Right kidney (tissue), 9 donors: ENCODE results near the gene PLD5.

Experiments used
- DNase-seq: peaks from one replicate; pipeline ENCODE4 v3.0.0-alpha.2; 2016
- long read RNA-seq, 8 donors: transcript quantifications; one replicate each; lab custom pipeline, GENCODE V29; 2026

PLD5 gene
- long read RNA-seq, donor 1, result 0 reads
- long read RNA-seq, donor 2, full-length matches to known transcripts, result 1 of 1 reads
- long read RNA-seq, donor 2, partial matches to known transcripts, result 0 of 1 reads
- long read RNA-seq, donor 2, other reads (novel, unspliced or antisense), result 0 of 1 reads
- long read RNA-seq, donor 3, result 0 reads
- long read RNA-seq, donor 4, result 0 reads
- long read RNA-seq, donor 5, result 0 reads
- long read RNA-seq, donor 6, full-length matches to known transcripts, result 1 of 1 reads
- long read RNA-seq, donor 6, partial matches to known transcripts, result 0 of 1 reads
- long read RNA-seq, donor 6, other reads (novel, unspliced or antisense), result 0 of 1 reads
- long read RNA-seq, donor 7, result 0 reads
- long read RNA-seq, donor 8, result 0 reads

DNA sequence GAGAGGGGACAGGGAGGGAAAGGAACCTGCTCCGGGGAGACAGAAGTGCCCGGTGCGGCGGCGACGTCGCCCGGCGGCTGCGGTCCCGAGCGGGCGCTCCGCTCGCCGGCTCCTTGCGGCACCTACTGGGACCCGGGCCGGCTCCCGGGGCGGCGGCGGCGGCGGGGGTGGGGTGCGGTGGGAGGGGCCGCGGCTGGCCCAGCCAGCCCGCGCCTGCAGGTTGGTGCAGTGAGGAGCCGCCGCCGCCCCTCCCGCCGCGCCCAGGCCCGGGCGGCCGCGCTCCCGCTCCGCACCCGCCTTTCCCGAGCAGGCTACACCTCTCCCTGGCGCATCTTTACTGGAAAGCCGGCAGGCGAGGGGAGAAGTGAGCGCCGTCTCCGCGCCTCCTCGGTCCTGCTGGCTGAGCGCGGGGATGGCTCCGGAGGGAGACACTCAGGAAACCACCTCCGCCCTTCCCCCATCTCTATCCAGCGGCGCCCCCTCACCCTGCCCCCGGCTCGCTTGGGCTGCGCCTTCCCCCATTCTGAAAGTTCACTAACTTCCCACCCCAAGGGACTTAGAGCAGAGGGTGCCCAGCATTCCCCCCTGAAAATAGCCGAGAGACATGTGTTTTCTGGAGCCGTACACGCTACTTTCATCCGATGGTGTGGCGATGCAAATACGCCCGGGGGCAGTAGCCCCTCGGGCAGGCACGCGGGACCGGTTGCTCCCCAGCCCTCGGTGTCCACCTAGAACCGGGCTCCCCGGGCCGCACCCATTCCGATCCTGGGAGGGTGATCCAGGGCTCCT lies at the start of gene PLD5:
PLD5 (minus strand) TSS at position 127 of the 789 bp plus-strand sequence.
- peak; percentile 44 for DNase-seq

DNA sequence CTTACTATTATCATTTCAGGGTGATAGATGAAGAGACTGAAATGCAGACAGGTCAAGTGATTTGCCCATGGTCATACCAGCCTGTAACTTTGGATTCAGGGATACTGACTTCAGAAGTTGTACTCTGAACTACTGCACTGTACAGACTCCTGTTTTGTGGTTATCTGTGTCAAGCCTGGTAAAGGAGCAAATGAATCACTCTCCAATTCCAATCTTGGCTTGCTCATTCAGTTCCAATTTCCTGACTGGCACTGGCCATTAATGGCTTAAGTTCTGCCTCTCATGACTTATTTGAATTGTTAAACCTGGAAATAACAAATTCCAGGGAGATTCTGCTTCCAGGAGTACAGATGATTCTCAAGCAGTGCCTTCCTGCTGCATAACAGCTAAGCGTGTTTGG lies 45.4 kb upstream of the PLD5 start:
- DNase-seq, result no peak

DNA sequence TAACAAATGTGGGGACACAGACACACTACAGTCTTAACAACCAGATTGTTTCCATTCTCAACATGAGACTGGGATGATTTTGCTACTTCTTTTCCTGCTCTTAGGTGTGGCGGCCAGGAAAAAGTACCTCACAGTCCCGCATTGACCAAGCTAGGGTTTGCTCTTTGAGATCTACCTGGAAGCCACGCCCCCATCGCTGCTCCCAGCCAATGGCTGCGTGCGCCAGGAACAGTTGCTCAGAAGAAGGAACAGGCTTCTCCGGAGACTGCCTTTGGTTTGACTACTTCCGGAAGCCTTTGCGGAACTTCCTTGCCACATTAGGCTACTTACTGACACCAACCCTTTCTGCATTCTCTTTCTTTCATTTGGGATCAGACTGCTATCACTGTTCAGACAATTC lies 44.2 kb upstream of the PLD5 start:
- DNase-seq, result no peak

DNA sequence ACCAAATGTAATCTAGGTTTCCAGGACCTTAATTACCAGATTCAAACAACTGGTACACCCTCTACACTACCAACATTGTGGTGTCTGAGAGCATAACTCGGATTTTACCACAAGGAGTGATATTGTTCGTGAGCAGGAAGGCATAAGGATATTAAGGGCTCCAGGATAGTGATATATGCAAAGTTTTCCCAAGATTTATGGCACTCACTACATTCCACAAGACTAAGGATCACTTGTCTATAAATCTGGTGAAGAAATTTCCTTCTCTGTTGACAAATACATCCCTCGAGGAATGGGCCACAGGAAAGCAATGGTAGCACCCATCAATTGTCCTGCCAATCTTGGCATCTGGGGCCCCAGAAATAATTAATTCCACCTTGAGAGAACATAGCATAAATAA lies 43.1 kb upstream of the PLD5 start:
- no peak for DNase-seq

DNA sequence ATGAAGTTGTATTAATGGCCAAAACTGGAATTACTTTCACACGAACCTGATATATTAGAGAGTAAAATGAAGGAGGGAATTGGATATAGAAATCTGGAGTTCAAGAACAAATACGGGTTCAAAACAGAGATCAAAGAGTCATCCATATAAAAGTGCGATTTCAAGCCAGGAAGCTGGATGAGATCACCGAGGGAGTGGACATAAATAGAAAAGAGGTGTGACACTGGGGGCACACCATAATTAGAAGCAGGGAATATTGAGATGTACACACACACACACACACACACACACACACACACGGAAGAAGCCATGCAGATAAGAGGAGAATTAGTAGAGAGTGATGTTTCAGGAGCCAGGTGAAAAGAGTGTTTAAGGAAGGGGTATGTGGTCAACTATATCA lies 32.3 kb upstream of the PLD5 start:
- no peak for DNase-seq

DNA sequence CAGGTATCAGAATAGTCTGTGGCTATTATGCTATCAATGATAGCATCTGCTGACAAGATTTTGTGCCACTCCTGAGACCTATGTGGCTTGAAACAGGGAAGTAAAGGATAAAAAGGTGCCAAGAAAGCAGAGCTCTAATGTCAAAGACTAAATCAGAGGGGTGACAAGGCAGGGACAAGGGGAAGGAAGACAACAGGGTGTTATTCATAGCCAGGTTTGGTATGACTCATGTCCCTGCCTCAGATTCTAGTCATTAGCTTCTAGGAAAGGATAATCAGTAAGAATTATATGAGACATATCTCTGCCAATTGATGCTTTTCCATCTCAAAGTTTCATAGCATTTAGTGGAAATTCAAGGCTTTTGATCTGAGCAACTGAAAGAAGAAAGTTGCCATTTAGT lies 31.8 kb upstream of the PLD5 start:
- no peak for DNase-seq

DNA sequence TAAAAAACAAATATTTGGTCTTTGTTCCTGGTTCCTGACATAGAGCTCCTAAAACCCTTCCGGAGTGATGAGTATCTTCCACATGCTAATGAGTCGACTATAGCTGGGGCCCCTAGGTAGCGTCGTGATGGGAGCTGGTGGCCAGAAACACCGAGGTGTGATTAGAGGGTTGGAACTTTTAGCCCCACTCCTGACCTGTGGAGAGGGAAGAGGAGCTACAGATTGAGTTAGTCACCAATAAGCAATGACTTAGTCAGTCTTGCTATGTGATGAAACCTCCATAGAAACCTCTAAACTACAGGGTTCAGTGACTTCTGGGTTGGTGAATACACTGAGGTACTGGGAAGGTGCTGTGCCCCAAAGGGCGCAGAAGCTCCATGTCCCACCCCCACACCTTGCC lies 30.1 kb upstream of the PLD5 start:
- DNase-seq, result no peak

DNA sequence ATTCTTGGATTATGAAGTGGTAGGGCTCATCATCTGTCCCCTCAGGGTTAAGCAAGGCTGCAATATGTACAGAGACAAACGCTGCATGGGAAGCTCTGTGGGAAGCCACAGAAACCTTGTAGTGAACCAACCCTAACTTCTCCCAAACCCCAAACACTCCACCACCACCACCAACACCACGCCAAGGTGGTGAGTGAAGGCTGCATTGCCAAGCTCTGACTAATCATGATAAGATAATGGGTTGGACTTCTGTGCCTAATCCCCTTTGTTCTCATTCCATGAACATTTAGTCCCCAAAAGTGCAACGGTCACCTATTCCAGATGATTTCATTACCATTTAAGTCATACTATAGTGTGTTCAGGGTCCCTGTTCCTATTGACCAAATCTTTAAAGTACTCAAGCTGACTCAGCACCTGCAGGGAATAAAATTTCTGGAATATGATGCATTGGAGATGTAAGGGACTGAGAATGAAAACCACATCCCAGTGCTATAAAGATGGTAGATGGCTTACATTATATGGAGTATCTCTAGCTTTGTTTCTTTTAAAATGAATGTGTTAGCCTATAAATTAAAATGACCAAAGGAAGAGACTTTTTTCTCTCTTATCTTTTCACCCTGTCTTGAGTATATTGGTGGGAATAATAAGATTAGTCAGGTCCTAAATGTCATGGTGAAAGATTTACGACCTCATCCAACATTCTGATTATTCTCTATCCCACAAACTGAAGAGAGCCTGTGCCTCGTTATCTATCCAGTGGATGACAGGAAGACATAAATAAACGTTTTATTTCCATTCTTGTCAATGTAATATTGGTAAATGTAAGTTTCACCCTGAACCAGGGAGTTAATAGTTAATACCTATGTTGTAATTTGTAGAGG lies 22.6 kb upstream of the PLD5 start:
- no peak for DNase-seq

DNA sequence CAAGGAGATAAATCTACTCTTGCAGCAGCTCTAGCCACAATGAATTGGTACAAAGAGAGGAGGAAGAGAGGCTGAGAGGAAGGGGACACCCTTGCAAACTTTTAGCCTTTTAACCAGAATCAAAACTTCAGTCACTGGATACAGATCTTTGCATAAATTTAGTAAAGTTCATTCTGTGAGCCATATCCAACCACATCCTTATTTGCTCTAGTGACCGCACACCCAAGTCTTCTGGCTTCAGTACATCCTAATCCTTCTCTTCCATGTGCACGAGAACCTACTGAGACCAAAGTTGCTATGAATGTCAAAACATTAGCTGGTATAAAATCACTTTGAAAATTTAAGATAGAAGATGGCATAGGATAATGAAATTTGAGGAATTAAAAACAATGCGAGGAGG lies 21.9 kb upstream of the PLD5 start:
- no peak for DNase-seq

DNA sequence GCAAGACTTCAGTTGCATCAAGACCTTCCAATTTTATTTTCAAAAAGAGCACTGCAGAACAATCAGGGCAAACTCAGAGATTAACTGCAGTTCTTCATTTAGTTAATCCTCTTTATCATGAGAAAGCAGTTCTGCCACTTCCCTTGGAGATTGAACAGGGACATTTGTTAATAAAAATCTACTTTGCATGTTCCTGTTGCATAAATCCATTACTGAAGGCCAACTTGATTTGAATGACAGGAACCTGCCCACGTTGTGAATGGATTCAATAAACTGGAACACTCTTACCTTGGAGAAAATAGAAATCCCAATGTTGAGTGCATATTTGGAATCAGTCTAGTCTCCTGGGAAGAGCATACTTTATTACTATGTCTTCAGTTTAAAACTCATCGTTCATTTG lies 19.6 kb upstream of the PLD5 start:
- no peak for DNase-seq

DNA sequence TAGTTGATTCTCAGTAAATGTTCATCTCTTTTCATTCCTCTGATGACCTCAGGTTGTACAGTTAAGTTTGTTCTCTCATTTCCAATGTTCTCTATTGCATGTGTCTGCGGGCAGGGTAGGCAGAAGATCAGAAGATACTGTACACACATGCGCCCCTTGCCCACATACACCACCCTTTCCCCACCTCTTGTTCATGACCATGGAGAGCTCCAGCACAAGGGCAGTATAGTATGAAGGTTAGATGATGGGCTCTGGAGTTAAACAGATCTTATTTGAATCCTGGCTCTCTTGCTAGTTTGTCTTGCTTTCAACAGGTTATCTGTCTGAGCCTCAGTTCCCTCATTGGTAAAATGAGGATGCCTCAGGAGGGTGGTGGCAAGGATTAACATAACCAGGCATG lies 17.8 kb upstream of the PLD5 start:
- DNase-seq, result no peak

DNA sequence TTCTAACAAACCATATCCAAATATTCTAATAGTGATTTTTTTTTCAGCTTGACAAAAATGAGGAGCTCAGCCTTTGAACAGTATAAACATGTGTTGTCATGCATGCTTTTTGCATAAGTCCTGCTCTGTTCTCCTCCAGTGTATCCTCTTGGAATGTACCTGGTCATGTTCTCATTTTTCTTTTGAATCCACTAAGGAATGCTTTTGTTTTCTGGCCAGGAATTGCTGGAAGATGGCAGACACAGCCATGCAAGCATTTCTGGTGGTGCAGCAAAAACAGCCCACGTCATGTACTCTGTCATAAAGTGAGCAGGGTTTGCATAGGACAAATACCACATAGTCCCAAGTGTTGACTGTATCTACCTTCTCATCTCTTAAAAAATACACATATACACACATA lies 11.5 kb upstream of the PLD5 start:
- no peak for DNase-seq

DNA sequence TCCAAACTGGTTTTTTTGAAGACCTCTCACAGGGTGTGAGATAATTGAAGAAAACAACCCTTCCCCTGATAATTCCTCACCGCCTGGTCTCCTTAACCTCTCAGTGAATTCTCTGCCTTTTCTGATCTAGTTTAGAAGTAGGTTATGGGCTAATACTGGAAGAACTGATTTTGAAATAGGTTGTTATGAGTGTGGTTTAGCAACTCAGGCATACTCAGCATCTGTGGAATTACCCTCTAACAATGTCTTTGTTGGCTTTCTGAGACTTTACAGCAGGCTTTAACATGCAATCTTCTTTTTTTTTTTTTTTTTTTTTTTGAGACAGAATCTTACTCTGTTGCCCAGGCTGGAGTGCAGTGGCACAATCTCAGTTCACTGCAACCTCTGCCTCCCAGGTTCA lies 10.3 kb upstream of the PLD5 start:
- DNase-seq, result no peak

DNA sequence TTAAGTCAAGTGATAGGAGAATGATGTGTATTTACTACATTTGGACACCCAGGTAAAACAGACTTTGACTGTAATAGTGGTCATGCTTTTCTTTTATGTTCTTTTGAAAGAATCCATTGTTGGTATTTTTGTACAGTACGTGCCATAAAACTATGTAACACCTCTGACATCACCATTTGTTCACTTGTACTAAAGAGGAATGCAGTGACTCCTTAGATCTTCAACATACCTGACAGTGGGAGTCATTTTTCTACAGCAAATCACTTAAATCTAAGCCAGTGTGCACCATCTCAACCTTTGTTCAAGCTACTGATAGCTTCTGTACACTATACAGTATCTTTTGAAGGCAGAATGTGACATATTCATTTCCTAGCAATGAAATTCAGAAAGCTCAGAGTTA lies 6.3 kb upstream of the PLD5 start:
- DNase-seq, result no peak

DNA sequence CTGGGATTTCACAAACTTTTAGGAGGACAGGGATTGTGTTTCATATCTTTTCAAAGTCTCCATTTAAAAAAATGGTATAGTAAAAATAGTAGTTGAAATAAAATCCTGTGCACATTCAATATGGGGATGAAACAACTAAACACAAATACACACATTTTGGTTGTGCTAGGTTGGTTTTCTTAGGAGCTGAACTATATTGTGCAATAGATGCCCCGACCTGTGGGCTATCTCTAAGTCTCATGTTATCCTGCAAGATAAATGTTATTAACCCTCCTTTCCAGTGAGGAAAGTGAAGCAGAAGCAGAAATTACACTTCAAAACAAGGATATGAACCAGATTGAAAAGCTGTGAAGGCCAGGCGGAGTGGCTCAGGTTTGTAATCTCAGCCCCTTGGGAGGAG lies 1.3 kb upstream of the PLD5 start:
- no peak for DNase-seq

DNA sequence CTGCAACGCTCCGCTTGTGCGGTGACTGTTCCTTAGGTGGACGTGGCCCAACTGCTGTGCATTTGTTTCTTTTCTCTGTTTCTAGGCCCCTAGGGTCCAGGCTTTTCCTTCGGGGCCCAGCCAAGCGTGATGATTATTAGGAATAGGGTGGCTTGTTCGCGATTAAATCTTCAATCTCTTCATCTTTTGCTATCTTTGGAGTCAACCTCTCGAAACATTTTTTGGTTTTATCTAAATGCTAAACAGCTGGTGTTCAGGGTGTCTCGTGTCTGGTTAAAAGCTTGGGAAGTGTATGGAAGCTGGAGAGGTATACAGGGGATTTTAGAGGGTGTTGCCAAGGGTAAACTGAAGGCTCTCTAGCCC lies 844 bp upstream of the PLD5 start:
- no peak for DNase-seq

DNA sequence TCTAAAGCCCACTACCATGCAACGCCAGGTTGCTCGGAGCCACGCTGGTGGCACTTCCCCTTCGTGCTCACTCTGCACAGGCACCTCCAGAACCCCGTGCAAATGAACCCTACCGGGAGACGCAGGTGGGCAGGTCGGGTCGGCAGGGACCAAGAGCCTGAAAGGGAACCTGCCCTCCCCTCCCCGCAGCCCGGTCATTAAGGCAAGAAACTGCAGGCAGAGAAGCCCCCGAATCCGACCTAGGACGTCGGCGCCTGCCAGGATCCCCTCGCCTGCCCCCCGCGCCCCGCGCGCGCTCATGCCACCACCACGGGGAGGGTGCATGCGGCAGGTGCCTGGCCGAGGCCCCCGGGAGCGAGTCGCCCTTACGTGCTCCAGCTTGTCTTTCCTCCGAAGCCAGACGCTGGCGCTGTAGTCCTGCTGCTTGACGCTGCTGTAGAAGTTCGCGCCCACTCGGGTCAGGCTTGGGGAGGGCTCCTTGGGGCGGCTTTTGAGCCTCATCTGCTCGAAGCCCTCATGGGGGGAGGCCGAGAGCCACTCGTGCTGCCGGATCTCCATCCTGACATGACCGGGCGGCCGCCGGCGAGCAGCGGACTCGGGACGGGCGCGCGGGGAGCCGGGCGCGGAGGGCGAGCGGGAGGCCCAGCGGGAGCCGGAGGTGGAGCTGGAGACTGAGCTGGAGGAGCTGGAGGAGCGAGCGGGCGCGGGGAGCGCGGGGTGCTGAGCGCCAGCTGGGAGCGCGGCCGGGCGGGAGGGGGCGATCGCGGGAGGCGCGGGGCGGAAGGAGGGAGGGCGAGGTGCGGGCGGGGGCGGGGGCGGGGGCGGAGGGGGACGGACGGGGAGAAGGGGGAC lies 552 bp downstream of the PLD5 start:
- DNase-seq, result peak; percentile 78

DNA sequence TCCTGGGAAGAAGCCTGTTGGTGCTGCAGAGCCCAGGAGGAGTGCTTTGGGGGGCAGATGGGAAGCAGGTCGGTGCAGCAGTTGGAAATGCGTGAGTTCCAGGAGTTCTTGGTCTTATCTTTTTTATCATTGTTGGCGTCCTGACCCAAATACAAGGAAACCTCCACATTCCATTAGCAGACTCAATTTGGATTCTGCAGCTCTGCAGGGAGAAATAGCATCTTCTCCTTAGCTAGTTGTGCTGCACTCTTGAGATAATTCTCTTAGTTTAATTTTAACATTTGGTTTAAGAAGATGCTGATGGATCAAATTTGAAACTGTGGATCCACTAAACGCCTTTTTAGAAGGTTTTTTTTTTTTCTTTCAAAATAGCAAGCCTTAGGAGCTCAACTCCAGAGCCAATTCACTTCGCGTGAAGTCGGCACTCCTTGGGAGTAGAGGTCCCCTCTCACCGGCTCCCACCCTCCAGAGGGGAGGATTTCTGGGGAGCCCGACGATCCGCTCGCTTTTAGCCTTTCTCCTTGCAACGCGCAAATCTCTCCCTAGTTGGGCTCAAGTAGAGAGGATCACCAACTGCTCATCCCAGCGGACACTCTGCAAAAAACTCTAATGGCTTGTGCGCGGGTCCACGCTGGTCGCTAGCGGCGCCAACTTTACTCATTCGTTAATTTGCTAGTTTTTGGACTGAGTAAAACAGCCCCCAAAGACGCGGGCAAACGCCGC lies 1.3 kb downstream of the PLD5 start:
- DNase-seq, result peak; percentile 4

DNA sequence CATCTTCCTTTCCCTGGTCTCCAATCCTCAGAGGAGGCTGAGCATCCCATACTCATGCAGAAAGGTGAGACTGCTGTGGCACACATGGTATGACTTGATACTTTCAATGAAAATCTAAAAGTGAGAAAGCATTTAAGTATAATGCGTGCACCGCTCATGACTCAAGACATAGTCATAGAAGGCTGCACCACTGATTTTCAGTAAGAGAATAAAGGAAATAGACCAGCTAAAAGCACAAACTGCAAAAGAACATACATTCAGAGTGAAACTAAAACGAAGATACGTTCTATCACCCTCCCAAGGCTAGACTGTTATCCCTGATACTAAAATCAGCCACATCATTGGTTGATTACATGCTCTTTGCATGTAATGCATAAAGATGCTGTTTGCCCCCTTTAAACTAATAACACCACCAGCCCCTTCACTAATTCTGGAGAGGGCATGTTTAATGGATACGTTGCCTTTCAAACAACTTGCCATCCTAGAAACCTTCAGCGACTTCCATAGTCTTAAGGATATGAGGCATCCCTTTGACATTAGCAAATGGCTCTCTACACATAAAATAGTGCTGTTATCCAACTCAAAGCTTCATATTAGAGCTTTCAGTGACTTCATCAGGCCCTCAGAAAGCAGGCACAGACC lies 2.1 kb downstream of the PLD5 start:
- no peak for DNase-seq

DNA sequence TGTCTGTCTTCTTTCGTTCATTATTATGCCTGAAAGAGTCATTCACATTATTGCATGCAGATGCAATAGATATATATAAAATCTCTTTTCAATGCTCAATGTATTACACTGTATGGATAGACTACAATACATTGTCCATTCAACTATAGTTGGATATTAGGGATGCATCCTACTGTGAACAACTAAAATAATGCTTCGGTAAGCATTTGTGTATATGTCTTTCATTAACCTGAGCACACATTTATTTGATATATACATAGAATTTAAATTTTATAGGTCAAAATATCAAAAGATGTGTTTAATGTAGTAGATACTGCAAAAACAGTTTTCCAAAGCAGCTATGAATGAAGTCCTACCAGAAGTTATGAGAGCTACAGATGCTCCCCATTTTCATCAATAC lies 8.9 kb downstream of the PLD5 start:
- DNase-seq, result no peak

DNA sequence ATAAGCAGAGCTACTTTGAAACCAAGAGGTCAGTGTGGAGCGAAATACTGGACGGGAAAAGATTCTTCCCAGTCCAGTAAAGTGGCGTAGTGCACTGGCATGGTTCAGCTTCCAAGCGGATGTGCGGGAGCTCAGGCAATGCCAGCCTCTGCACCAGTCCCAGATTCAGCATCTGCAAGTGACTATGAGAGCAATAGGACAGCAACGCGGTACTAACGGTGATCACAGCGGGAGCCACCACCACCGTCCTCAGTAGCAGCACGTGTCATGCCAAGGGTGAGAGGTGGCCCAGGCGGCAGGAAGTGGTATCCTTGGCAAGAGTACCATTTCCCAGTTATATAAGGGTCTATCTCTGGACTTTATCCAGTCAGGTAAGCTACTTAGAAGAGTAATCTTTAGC lies 17.8 kb downstream of the PLD5 start:
- no peak for DNase-seq
